ENCODE results near the gene GSG1.

GSG1 gene

GRCh38 chr12:13103391-13104033 lies at the start of gene GSG1:
TSS of gene GSG1 (minus strand) at chr12:13103667. CDS start at chr12:13103512, 155 bp downstream.
- no peak for TF ChIP-seq CTCF (IDR thresholded peaks at IDR 0.05; ENCODE audit: insufficient read depth, low read depth, low read length, missing control alignments)
- peak; percentile 15 for DNase-seq (ENCODE audit: low read depth)
- no peak within 1 kb of the TSS for H3K4me3 ChIP-seq (ENCODE audit: low read depth, low read length)

- TF ChIP-seq CTCF (IDR thresholded peaks at IDR 0.05; ENCODE audit: insufficient read depth, low read depth, low read length, missing control alignments): no peak
- H3K4me3 ChIP-seq (ENCODE audit: low read depth, low read length): no peak overlapping the region
- DNase-seq (ENCODE audit: low read depth): no peak
Measured at GRCh38 chr12:13153180-13153579, 49.7 kb upstream of the GSG1 start.

GRCh38 chr12:13152756-13153155 lies 49.3 kb upstream of the GSG1 start:
- no peak overlapping the region for H3K4me3 ChIP-seq (ENCODE audit: low read depth, low read length)
- no peak for TF ChIP-seq CTCF (IDR thresholded peaks at IDR 0.05; ENCODE audit: insufficient read depth, low read depth, low read length, missing control alignments)

GRCh38 chr12:13152281-13152680 lies 48.8 kb upstream of the GSG1 start:
- no peak for DNase-seq (ENCODE audit: low read depth)
- H3K4me3 ChIP-seq (ENCODE audit: low read depth, low read length): no peak overlapping the region
- TF ChIP-seq CTCF (IDR thresholded peaks at IDR 0.05; ENCODE audit: insufficient read depth, low read depth, low read length, missing control alignments): no peak

More at GRCh38 chr12:13152756-13153155, 49.3 kb upstream of the GSG1 start:
- no peak for DNase-seq (ENCODE audit: low read depth)

GRCh38 chr12:13149411-13149810 lies 45.9 kb upstream of the GSG1 start:
- no peak for TF ChIP-seq CTCF (IDR thresholded peaks at IDR 0.05; ENCODE audit: insufficient read depth, low read depth, low read length, missing control alignments)
- no peak for DNase-seq (ENCODE audit: low read depth)
- H3K4me3 ChIP-seq (ENCODE audit: low read depth, low read length): no peak overlapping the region

GRCh38 chr12:13148485-13148847 lies 45.0 kb upstream of the GSG1 start:
- no peak for DNase-seq (ENCODE audit: low read depth)
- no peak for TF ChIP-seq CTCF (IDR thresholded peaks at IDR 0.05; ENCODE audit: insufficient read depth, low read depth, low read length, missing control alignments)
- H3K4me3 ChIP-seq (ENCODE audit: low read depth, low read length): no peak overlapping the region
